Right ventricle myocardium superior (tissue), 1 donor: ENCODE results near the gene LTBP1. TPM values are rescaled to one million over a fixed set of nuclear protein-coding genes. Genes with fewer than 3 reads are reported as not detected.

Experiments
- ATAC-seq: fragments of 200-7000 bp; cut with Tn5 transposase; one replicate; pipeline ENCODE4 v1.9.1; 2020; ENCODE audit warnings: mild to moderate bottlenecking; ENCODE audit not compliant: poor library complexity
- DNase-seq: peaks from one replicate; pipeline ENCODE4 v3.0.0-alpha.2; 2020
- intact Hi-C: fragments of 100-400 bp; cut with DNase I; formaldehyde crosslinking; loops from one replicate; pipeline ENCODE4 v1.11.2; 2022
- total RNA-seq: library from RNA; stranded (reverse); fragmentation: NEBNext Ultra II Directional; extraction: Animal tissue kit (Norgen Biotek cat#: 25700); gene quantifications from one replicate; pipeline ENCODE4 v1.2.1, GENCODE V29; 2021
- donor health status: DM: no; HTN: yes; CAD: no; lungs with severe emphysema.

The LTBP1 gene
- total RNA-seq, 1 donor from 2014 or later: 79.9 TPM

- DNase-seq (no peak), ATAC-seq (no peak)
- intact Hi-C loops: no loop called here
Measured at GRCh38 chr2:33241581-33241980, 294.8 kb downstream of the LTBP1 start.

DNA sequence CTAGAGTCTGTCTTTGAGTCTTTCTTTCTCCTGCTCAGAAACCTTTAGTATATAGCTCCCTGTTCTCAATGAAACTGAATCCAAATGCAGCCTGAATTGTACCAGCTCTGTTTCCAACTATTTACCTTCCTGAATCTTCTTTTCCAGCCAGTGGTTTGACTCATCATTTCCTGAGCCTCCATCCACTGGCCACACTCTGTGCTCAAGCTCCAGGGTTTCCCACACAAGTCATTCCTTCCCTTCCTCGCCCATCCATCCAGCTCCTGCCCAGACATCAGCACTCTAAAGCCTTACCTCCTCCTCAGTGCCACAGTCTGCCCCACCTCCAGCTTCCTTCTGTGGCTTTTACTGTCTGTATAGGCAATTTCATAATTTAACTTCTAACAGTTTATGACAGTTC, 296.1 kb downstream of the LTBP1 start:
- DNase-seq (no peak), ATAC-seq (no peak)
- intact Hi-C loops: no loop called here

GRCh38 chr2:33246432-33246831, 299.7 kb downstream of the LTBP1 start:
- intact Hi-C loops: no loop called here
- ATAC-seq (peak; percentile 72), DNase-seq (no peak)

DNA sequence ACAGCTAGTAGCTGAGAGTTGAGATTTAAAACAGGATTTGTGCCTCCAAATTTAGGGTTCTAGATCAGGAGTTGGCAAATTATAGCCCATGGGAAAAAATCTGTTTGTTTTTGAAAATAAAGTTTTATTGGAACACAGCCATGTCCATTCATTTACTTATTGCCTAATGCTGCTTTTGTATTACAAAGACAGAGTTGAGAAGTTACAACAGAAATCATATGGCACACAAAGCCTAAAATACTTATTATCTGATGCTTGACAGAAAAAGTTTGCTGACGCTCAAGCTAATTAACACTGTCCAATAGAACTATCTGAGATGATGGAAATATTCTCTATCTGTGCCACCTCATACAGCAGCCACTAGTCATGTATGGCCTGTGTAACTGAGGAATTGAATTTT, 300.6 kb downstream of the LTBP1 start:
- no peak for DNase-seq
- ATAC-seq: peak; percentile 14
- intact Hi-C loops: no loop called here

- DNase-seq (no peak), ATAC-seq (no peak)
- intact Hi-C loops: no loop called here
Measured at GRCh38 chr2:33250417-33251029, 303.8 kb downstream of the LTBP1 start.

DNA sequence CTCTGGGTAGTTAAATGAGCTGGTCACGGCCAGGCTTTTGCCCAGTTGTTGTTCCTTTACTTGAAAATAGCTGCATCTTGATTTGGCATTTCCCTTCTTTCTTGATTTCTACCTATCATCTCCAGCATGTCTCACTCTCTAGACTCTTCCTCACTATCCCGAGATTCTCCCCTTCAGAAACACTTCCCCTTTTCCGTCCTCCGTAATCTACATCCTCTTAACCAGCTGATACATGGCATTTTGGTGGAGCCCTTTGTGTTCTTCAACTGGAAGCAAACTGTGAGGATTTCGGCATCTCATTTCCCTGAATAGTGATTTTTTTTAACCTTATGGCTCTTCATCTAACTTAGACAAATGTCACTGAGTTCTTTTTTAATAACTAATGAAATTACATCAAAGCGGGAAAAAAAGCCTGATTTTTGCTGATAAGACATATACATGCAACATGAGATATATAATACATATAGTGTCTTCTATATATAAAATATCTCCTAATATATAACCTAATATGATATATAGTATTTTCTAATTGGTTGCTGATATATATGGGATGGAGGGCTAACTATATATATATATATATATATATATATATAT, 309.5 kb downstream of the LTBP1 start:
- DNase-seq: no peak
- intact Hi-C loops: no loop called here

GRCh38 chr2:33258387-33258786, 311.6 kb downstream of the LTBP1 start:
- no peak for DNase-seq
- ATAC-seq: peak; percentile 31
- intact Hi-C loops: no loop called here

More for the DNA sequence above, 309.5 kb downstream of the LTBP1 start:
- ATAC-seq: no peak

DNA sequence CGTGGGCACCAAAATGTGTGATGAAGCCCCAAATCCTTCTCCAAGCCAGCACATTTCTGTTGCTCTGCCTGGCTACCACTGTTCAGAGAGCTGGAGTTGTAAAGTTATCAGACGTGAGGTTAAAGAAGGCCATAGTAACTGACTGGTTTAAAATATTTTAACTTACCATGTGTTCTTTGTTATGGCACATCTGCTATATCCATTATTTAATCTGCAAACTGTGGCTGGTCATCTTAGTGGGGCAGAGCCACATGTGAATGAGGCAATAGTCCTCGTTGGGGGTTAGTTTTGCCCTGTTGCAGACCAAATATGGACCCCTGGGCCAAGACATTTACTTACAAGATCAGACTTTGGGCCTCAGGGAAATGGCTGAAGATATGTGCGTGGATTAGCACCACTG, 315.3 kb downstream of the LTBP1 start:
- no peak for DNase-seq
- ATAC-seq: no peak
- intact Hi-C loops: no loop called here

- DNase-seq: no peak
- no peak for ATAC-seq
- intact Hi-C loops: loop anchor here (5.0 kb wide), 1 partner anchor 492 kb away; no protein-coding TSS in a partner anchor
Measured at GRCh38 chr2:33264766-33265165, 318.0 kb downstream of the LTBP1 start.

DNA sequence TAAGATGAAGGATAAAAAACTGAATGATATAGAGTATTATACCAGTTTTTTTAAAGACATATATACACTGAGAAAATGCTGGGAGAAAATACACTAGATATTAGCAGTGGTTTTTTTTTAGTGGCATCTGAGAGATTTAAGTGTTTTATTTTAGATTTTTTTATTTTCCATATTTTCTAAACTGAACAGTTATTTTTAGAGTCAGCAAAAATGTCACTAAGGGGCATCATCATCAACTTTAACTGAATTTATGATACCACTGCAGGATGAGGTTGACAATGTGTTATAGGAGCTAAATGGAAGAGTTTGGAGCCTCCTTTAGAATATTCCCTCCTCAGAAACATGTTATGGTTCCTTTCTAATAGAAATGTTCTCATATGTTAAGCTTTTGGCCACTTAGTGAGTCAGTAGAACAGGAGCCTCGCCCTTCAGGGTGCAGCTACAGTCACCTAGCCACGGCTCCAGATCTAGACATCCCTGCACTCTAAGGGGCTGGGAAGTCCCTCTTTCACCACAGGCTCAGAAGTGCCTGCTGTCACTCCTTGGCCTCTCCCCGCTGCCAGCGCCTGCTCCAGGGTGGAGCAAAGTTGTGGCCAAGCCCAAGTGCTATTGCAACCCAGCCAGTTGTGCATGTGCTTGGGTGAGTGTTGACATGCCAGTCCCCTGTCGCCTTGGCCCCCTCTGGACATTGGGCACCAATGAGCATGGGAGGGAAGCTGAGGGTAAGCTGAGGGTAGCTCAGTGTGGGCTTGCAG, 319.0 kb downstream of the LTBP1 start:
- ATAC-seq (no peak), DNase-seq (no peak)
- intact Hi-C loops: loop anchor here (5.0 kb wide), 1 partner anchor 493 kb away; no protein-coding TSS in a partner anchor

DNA sequence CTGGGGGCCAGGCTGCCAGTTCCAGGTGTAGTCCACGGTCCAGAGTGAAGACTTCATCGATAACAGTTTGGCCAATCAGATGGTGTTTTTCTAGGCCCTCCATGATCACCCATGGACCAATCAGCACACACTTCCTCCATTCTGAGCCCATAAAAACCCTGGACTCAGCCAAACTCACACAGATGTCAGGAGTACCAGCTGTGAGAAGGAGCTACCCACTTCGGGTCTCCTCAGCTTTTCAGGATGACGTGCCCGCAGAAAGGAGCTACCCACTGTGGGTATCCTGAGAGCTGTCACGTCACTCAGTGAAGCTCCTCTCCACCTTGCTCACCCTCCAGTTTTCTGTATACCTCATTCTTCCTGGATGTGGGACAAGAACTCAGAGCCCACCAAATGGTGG, 319.7 kb downstream of the LTBP1 start:
- intact Hi-C loops: loop anchor here (5.0 kb wide), 1 partner anchor 494 kb away; no protein-coding TSS in a partner anchor
- DNase-seq (no peak), ATAC-seq (no peak)

DNA sequence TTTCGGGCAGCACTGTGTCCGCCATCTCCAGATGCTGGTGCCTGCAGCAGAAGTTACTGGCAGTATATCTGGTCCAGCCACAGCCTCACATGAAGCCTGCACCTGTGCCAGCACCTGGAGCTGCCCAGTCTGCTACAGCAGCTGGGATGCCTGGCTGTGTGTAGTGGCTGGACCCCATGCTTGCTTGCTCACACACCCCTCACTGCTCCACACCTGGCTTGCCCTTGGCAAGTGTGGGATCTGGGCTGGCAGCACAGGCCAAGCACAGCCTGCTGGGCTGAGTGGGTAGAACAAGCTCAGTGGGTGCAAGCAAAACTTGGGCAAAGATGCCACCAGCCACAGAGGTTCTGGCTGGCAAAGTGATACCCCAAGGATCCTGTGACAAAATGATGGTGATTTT, 320.3 kb downstream of the LTBP1 start:
- ATAC-seq: peak; percentile 16
- no peak for DNase-seq
- intact Hi-C loops: loop anchor here (5.0 kb wide), 1 partner anchor 495 kb away; no protein-coding TSS in a partner anchor

DNA sequence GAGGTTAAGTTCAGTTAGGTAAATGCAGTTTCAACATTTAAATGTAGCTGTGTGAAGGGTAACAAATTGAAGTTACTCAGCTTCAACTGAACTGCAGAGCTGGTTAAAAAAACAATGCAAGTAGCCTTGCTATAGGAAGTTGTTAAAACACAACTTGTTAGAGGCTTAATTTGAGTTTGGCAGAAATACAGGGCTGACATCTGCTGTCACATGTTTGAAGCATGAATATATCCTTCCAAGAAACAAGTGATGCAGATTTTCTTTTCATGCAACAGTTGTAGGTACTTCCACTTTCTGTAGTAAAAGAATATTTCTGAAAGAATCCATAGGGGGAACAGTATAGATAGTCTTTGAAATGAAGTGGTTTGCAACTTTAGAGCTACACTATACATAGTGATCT, 321.0 kb downstream of the LTBP1 start:
- DNase-seq (no peak), ATAC-seq (no peak)
- intact Hi-C loops: loop anchor here (5.0 kb wide), 1 partner anchor 495 kb away; no protein-coding TSS in a partner anchor

DNA sequence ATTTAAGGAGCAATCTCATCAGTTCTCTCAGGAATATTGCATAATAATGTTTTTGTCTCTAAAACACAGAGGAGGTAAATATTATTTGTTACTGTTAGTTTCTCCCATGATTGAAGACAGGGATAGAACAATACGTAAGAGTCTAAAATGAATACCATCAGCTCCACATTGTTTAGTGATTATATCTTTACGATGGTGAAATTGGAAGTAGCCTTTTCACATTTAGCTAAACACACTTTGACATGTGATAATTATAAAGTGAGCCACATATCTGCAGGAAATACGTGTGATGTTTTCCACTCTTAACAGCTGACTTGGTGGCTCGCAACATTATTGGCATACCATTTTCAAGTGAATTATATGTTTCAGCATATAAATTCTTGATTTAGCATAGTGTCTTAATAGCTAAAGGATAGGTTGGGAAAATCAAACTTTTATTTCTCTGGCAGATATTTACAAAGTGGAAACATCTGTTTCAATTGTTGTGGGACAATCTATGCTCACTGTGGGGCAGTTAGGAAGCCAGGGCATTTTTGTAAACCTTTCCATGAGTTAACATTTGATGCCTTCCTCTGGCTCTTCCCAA, 321.6 kb downstream of the LTBP1 start:
- intact Hi-C loops: loop anchor here (5.0 kb wide), 1 partner anchor 496 kb away; no protein-coding TSS in a partner anchor
- no peak for ATAC-seq
- DNase-seq: no peak

DNA sequence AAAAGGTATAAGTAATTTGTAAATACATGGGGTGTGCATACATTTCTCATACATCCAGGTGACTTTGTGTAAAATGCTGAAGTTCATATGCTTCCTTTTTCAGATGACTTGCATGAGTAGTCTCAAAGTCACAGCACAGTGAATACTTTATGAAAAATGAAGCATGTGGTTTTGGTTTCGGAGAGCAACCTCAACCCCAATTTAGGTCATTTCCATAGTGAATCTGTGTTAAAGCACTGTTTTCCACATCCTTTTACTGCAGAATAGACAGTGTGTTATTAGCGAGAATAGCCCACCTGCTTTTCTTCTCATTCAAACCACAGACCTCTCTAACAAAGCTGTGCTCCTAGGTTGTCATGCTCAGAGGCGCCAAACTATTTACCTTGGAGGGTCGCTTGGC, 325.2 kb downstream of the LTBP1 start:
- ATAC-seq (no peak), DNase-seq (no peak)
- intact Hi-C loops: no loop called here

DNA sequence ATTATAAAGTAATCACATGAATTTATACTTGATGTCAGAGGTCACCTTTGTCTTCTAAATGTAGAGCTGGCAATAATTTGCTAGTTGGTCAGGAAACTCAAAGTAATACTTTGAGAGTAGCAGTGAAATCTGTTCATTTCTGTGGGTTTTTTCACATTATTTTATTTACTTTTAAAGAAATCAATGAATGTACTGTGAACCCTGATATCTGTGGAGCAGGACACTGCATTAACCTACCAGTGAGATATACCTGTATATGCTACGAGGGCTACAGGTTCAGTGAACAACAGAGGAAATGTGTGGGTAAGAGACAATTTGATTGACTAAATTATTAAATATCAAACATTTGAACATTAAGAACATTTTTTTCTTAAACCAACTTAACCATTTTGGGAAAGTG, 326.7 kb downstream of the LTBP1 start:
- intact Hi-C loops: no loop called here
- DNase-seq: no peak
- no peak for ATAC-seq

DNA sequence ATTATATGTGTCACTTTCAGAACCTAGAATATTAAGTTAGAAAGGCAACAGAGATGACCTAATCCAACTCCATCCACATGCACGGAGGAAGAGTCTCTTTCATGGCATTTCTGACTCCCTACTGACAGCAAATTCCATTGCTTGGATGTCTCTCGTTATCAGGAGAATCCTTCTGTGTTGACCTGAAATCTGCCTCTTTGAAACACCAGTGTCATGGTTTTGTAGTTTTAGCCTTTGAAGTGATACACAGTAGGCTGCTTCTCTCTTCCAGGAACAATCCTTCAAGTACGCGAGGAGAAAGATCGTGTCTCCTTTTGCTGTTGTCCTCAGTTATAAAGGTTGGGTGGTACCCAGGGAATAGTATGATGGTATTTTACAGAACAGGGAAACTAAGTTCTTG, 327.8 kb downstream of the LTBP1 start:
- DNase-seq (no peak), ATAC-seq (no peak)
- intact Hi-C loops: no loop called here

DNA sequence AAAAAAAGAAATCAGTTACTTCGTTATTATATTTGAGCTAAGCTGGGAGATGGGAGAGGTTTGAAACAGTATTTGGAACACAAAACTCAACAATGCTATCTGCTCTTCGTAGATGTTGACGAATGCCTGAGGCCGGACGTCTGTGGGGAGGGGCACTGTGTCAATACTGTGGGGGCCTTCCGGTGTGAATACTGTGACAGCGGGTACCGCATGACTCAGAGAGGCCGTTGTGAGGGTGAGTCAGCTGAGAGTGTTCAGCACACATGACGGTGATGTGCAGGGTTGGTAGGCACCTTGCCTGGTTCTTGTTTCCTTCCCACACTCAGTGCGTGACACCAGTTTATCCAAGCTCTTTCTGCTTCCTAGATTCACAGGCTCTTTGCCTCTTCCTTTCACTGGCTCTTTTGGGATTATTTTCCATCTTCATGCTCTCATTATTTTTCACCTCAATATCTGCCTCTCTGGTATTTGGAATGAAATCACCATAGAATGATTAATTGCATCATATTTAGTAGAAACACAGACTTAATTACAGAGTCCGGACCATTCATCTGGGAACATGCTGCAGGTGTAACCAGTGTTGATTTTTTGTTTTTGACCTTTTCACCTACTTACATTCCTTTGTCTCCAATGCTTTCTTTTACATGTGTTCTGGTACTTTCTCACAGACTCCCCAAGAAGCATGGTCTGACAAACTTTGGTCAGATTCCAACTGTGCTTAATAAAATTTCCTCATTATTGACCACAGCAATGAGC, 329.1 kb downstream of the LTBP1 start:
- ATAC-seq: peak; percentile 28
- peak; percentile 45 for DNase-seq
- intact Hi-C loops: no loop called here

DNA sequence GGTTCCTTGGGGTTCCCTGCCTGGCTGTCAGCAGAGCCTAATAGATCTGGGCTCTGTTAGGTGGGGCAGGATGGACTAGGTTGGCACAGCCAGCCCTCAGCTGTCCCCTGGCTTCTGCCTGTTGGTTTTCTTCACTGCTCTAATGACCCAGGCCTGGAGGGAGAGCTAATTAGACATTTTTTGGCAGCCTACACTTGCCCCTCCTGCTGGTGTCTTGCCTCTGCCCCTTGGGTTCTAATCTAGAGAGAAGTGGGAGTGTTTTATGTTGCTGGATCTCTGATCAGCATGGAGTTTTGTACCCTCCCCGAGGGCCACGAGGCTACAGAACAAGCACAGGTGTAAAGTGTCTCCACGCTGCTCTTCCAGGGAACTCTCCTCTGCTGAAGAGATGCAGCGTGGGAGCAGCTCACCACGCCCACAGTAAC, 330.3 kb downstream of the LTBP1 start:
- intact Hi-C loops: no loop called here
- peak; percentile 26 for ATAC-seq
- DNase-seq: no peak
